ENCODE data around the gene GGACT.

GRCh38 chr13:100625447-100625846 is 36.9 kb upstream of the GGACT start:
- no peak for TF ChIP-seq CTCF (IDR thresholded peaks at IDR 0.05; ENCODE audit: low read length)
- no peak for TF ChIP-seq EZH2 (IDR thresholded peaks at IDR 0.05; ENCODE audit: borderline replicate concordance, low read length)
